PFSK-1 (cell line): ENCODE measurements around the gene TRIM65.

ENCODE experiments used
- POLR2AphosphoS5 ChIP-seq: IDR thresholded peaks from 2 replicates; pipeline ENCODE4 v1.6.1; 2012; ENCODE audit warnings: low read depth, mild to moderate bottlenecking, control low read depth, low read length, moderate library complexity
- REST ChIP-seq, 2 experiments: IDR thresholded peaks; 2 replicates each; pipeline versions ENCODE4 v1.6.1 to v1.8.0; 2011 to 2012; ENCODE audit warnings: low read depth in 2 of 2, low read length in 2 of 2, control low read depth in 1 of 2, inconsistent platforms in 1 of 2, mild to moderate bottlenecking in 1 of 2, moderate library complexity in 1 of 2; ENCODE audit not compliant: insufficient read depth in 1 of 2

- no peak for TF ChIP-seq REST (IDR thresholded peaks at IDR 0.05; ENCODE audit: insufficient read depth in 1 of 2, low read depth in 2 of 2, low read length in 2 of 2)
- TF ChIP-seq POLR2AphosphoS5, result no peak
These were observed 2.6 kb upstream of the TRIM65 start for GRCh38 chr17:75899353-75899752.
